Gastroesophageal sphincter (tissue), 4 donors: Measurements from ENCODE around the gene KYAT1. TPM values are rescaled to one million over a fixed set of nuclear protein-coding genes. Genes with fewer than 3 reads are reported as not detected.
A peak's percentile ranks its signal among the peaks of the same experiment; 100 is the strongest.

Source experiments
- ATAC-seq: fragments of 150-250 bp; one replicate; pipeline ENCODE4 v1.9.1; 2016; ENCODE audit warnings: mild to moderate bottlenecking, moderate library complexity
- H3K27ac ChIP-seq, 4 donors: fragments of 200-600 bp; sonication (generic) in 3 of 4; 1 replicate in 3 of 4; 2 replicates in 1 of 4; pipeline ENCODE4 v1.5.1; 2016 to 2019
- H3K27me3 ChIP-seq: fragments of 200-600 bp; sonication (generic); one replicate; pipeline ENCODE4 v1.5.1; 2019
- H3K36me3 ChIP-seq, 2 donors: fragments of 200-600 bp; sonication (generic); one replicate each; pipeline ENCODE4 v1.5.1; 2019; ENCODE audit warnings: control low read depth in 1 of 2
- H3K4me1 ChIP-seq, 3 donors: fragments of 200-600 bp; sonication (generic); 1 replicate in 2 of 3; 2 replicates in 1 of 3; pipeline ENCODE4 v1.5.1; 2016 to 2019; ENCODE audit warnings: control low read depth in 2 of 3
- H3K4me3 ChIP-seq, 2 donors: fragments of 200-600 bp; sonication (generic); one replicate each; pipeline ENCODE4 v1.5.1; 2019; ENCODE audit warnings: mild to moderate bottlenecking in 1 of 2, moderate library complexity in 1 of 2
- H3K9me3 ChIP-seq, 3 donors: fragments of 200-600 bp; sonication (generic); one replicate each; pipeline ENCODE4 v1.5.1; 2017 to 2019; ENCODE audit warnings: control low read depth in 2 of 3
- EP300 ChIP-seq: sonication (generic); formaldehyde crosslinking; IDR thresholded peaks from one replicate; pipeline ENCODE4 v1.6.1; 2017; ENCODE audit warnings: antibody characterized with exemption, mild to moderate bottlenecking
- POLR2A ChIP-seq, 2 donors: fragments of 450-650 bp; IDR thresholded peaks; one replicate each; pipeline ENCODE4 v1.6.1; 2017; ENCODE audit warnings: antibody characterized with exemption in 2 of 2, mild to moderate bottlenecking in 2 of 2, moderate library complexity in 1 of 2
- POLR2AphosphoS5 ChIP-seq: sonication (generic); formaldehyde crosslinking; IDR thresholded peaks from one replicate; pipeline ENCODE4 v1.6.1; 2017; ENCODE audit warnings: antibody characterized with exemption
- WGBS, 2 donors: methylation state at CpG; one replicate each; pipeline ENCODE4 v1.1.5; 2018; ENCODE audit warnings: low coverage in 1 of 2; 5-methylcytosine and 5-hydroxymethylcytosine counted together
- total RNA-seq, 4 donors: library from RNA; depleted of rRNA; stranded (reverse); fragments of >200 nt; gene quantifications; one replicate each; pipeline ENCODE4 v1.1.0, GENCODE V29; 2016
- TF ChIP-seq, protein P1 (sequence below), 4 experiments: fragments of 200-600 bp in 2 of 4; fragments of 450-650 bp in 2 of 4; sonication (generic) in 1 of 4; IDR thresholded peaks; one replicate each; pipeline ENCODE4 v1.5.1; 2017 to 2019; ENCODE audit warnings: antibody characterized with exemption in 4 of 4, mild to moderate bottlenecking in 2 of 4, moderate library complexity in 2 of 4

The KYAT1 gene
- total RNA-seq, 4 donors from 2014 or later, result 3.4 to 7.9 (median 4.8) TPM

DNA sequence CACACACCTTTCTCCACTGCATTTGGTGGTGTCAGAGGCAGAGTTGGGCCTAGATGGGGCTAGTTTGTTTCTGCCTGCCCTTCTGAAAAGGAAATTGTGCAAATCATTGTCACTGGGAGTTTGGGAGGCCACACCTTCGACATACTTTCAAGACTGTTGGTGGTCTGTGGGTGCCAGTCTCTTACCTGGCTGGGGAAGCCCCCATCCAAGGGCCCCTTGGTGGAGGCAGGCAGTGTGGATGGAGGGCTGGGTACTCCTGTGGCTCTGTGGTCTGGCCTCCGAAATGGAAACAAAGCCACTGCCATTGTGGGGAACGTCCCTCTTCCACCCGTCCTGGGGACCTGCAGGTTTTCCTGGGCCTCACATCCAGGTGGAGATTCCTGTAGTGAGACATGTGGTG, 28.1 kb upstream of the KYAT1 start:
- Histone ChIP-seq H3K27ac (peak overlapping the region in 3 of 4 donors; percentile 66 to 84 (median 78)), H3K27me3 (no peaks in the 10 kb centered on the region), H3K9me3 (no peaks in the 10 kb centered on the region), H3K36me3 (peaks cover 0 to 52% of the 10 kb centered on the region in 2 donors), H3K4me3 (no peak overlapping the region), H3K4me1 (peaks cover 0 to 63% (median 44%) of the 10 kb centered on the region in 3 donors)
- WGBS, 2 donors, result no CpG with 5 or more reads among the region's 4 CpGs
- TF ChIP-seq POLR2AphosphoS5, result no peak
- TF ChIP-seq EP300, result no peak
- no peak for ATAC-seq

DNA sequence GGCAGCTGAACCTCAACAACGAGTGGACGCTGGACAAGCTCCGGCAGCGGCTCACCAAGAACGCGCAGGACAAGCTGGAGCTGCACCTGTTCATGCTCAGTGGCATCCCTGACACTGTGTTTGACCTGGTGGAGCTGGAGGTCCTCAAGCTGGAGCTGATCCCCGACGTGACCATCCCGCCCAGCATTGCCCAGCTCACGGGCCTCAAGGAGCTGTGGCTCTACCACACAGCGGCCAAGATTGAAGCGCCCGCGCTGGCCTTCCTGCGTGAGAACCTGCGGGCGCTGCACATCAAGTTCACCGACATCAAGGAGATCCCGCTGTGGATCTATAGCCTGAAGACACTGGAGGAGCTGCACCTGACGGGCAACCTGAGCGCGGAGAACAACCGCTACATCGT, 26.6 kb upstream of the KYAT1 start:
- no peak for ATAC-seq
- Histone ChIP-seq H3K36me3 (peaks cover 0 to 45% of the 10 kb centered on the region in 2 donors), H3K4me1 (peaks cover 0 to 51% (median 31%) of the 10 kb centered on the region in 3 donors), H3K4me3 (no peak overlapping the region), H3K27me3 (no peaks in the 10 kb centered on the region), H3K27ac (no peak overlapping the region), H3K9me3 (no peaks in the 10 kb centered on the region)
- TF ChIP-seq EP300 (no peak), POLR2A (IDR thresholded peaks at IDR 0.05) (no peak), POLR2AphosphoS5 (no peak)
- TF ChIP-seq, protein P1, sequence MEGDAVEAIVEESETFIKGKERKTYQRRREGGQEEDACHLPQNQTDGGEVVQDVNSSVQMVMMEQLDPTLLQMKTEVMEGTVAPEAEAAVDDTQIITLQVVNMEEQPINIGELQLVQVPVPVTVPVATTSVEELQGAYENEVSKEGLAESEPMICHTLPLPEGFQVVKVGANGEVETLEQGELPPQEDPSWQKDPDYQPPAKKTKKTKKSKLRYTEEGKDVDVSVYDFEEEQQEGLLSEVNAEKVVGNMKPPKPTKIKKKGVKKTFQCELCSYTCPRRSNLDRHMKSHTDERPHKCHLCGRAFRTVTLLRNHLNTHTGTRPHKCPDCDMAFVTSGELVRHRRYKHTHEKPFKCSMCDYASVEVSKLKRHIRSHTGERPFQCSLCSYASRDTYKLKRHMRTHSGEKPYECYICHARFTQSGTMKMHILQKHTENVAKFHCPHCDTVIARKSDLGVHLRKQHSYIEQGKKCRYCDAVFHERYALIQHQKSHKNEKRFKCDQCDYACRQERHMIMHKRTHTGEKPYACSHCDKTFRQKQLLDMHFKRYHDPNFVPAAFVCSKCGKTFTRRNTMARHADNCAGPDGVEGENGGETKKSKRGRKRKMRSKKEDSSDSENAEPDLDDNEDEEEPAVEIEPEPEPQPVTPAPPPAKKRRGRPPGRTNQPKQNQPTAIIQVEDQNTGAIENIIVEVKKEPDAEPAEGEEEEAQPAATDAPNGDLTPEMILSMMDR (IDR thresholded peaks at IDR 0.05), result no peak
- 92% methylated on average over 7 of the region's 24 CpGs; no CpG with 5 or more reads in 1 of the 2 donors for WGBS, 2 donors

DNA sequence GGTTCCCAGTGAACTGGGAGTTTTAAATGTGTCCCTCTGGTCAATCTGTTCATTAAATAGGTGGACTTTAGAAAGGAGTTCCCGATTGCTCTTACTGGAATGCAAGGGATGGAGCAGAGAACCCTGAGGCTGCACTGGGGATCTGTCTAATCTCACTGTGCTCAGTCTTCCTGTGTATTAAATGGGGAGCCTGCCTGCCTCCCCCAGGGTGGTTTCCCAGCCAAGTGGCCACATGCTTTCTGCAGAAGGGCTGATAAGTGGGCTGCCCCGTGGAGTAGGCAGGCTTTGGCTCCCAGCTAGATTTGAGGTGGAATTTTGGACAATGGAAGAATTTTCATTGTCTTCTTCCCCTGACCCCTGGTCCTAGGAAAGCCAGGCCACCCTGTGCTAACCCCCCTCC, 25.0 kb upstream of the KYAT1 start:
- no peaks in the 10 kb centered on the region for H3K9me3 ChIP-seq
- peaks cover 0 to 48% of the 10 kb centered on the region in 2 donors for H3K36me3 ChIP-seq
- H3K4me3 ChIP-seq, result no peak overlapping the region
- WGBS, 2 donors, result 15% methylated on average over 2 of the region's 2 CpGs; no CpG with 5 or more reads in 1 of the 2 donors
- no peaks in the 10 kb centered on the region for H3K27me3 ChIP-seq
- H3K4me1 ChIP-seq, result peaks cover 0 to 51% (median 16%) of the 10 kb centered on the region in 3 donors
- H3K27ac ChIP-seq, result no peak overlapping the region
- TF ChIP-seq POLR2AphosphoS5 (no peak), EP300 (no peak), POLR2A (IDR thresholded peaks at IDR 0.05) (no peak)
- TF ChIP-seq, protein P1 (IDR thresholded peaks at IDR 0.05), result no peak
- no peak for ATAC-seq

DNA sequence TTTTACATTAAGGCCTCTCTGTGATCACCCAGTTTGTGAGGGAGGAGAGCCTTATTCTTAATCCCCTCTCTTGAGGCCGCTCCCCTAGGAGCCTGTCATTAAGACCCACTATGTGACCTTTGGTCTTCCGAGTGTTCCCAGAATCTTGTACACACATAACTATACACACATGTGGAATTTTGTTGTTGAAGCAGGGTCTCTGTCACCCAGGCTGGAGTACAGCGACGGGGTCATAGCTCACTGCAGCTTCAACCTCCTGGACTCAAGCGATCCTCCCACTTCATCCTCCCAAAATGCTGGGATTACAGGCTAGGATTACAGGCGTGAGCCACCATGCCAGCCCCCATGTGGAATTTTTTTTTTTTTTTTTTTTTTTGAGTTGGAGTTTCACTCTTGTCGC, 24.2 kb upstream of the KYAT1 start:
- WGBS, 2 donors, result 81 to 100% methylated on average over 1 to 6 of the region's 7 CpGs
- no peak overlapping the region for H3K4me3 ChIP-seq
- TF ChIP-seq POLR2AphosphoS5, result no peak
- no peak for TF ChIP-seq POLR2A (IDR thresholded peaks at IDR 0.05)
- no peak for TF ChIP-seq EP300
- TF ChIP-seq, protein P1 (IDR thresholded peaks at IDR 0.05), result no peak
- H3K36me3 ChIP-seq, result peaks cover 0 to 54% of the 10 kb centered on the region in 2 donors
- H3K27me3 ChIP-seq, result no peaks in the 10 kb centered on the region
- no peaks in the 10 kb centered on the region for H3K9me3 ChIP-seq
- H3K4me1 ChIP-seq, result peaks cover 0 to 46% (median 8%) of the 10 kb centered on the region in 3 donors
- ATAC-seq, result no peak
- H3K27ac ChIP-seq, result peak overlapping the region in 3 of 4 donors; percentile 8 to 31 (median 14)

DNA sequence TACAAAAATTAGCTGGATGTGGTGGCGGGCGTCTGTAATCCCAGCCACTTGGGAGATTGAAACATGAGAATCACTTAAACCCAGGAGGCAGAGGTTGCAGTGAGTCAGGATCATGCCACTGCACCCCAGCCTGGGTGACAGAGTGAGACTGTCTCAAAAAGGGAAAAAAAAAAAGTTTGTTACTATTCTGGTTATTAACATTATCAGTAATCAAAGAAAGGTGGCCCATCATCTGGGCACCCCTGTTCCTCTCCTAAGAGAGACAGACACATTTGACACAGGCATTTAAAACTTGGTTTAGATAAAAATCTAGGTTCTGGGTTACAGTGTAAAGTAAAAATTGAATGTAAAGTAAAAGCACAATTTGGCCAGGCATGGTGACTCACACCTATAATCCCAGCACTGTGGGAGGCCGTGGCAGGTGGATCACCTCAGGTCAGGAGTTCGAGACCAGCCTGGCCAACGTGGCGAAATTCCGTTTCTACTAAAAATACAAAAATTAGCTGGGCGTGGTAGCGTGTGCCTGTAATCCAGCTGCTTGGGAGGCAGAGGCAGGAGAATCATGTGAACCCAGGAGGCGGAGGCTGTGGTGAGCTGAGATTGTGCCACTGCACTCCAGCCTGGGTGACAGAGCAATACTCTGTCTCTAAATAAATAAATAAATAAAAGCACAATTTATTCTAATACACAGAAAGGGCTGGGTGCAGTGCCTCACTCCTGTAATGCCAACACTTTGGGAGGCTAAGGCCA, 22.3 kb upstream of the KYAT1 start:
- no peaks in the 10 kb centered on the region for H3K9me3 ChIP-seq
- H3K27me3 ChIP-seq, result no peaks in the 10 kb centered on the region
- WGBS, 2 donors, result 88 to 96% methylated on average over 5 to 8 of the region's 10 CpGs
- H3K36me3 ChIP-seq, result peaks cover 0 to 47% of the 10 kb centered on the region in 2 donors
- H3K4me1 ChIP-seq, result peaks cover 0 to 39% (median 5%) of the 10 kb centered on the region in 3 donors
- ATAC-seq, result no peak
- TF ChIP-seq POLR2AphosphoS5 (no peak), EP300 (no peak), POLR2A (IDR thresholded peaks at IDR 0.05) (no peak)
- TF ChIP-seq, protein P1 (IDR thresholded peaks at IDR 0.05), result no peak
- no peak overlapping the region for H3K4me3 ChIP-seq
- H3K27ac ChIP-seq, result peak overlapping the region in 2 of 4 donors; percentile 32 to 59
